ENCODE results near the gene EIF3K. TPM values are rescaled to one million over a fixed set of nuclear protein-coding genes. Genes with fewer than 3 reads are reported as not detected.

EIF3K gene
- total RNA-seq, 1 donor from 2014 or later: 274 TPM

GRCh38 chr19:38660724-38661123 lies 41.7 kb downstream of the EIF3K start:
- H3K27ac Mint-ChIP-seq: peak overlapping the region; percentile 100

GRCh38 chr19:38661136-38661535 lies 42.1 kb downstream of the EIF3K start:
- no peak for DNase-seq (ENCODE audit: extremely low spot score, unreplicated experiment)
- peak overlapping the region; percentile 100 for H3K27ac Mint-ChIP-seq
- TF ChIP-seq, protein P1, sequence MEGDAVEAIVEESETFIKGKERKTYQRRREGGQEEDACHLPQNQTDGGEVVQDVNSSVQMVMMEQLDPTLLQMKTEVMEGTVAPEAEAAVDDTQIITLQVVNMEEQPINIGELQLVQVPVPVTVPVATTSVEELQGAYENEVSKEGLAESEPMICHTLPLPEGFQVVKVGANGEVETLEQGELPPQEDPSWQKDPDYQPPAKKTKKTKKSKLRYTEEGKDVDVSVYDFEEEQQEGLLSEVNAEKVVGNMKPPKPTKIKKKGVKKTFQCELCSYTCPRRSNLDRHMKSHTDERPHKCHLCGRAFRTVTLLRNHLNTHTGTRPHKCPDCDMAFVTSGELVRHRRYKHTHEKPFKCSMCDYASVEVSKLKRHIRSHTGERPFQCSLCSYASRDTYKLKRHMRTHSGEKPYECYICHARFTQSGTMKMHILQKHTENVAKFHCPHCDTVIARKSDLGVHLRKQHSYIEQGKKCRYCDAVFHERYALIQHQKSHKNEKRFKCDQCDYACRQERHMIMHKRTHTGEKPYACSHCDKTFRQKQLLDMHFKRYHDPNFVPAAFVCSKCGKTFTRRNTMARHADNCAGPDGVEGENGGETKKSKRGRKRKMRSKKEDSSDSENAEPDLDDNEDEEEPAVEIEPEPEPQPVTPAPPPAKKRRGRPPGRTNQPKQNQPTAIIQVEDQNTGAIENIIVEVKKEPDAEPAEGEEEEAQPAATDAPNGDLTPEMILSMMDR (conservative IDR thresholded peaks at IDR 0.05): no peak
- no peaks in the 10 kb centered on the region for H3K9me3 Mint-ChIP-seq
- H3K4me1 Mint-ChIP-seq (ENCODE audit: unreplicated experiment): peaks cover 72% of the 10 kb centered on the region
- H3K36me3 Mint-ChIP-seq: peaks cover 29% of the 10 kb centered on the region
- H3K4me3 Mint-ChIP-seq: peak overlapping the region; percentile 64
- no peaks in the 10 kb centered on the region for H3K27me3 Mint-ChIP-seq

More at GRCh38 chr19:38660724-38661123, 41.7 kb downstream of the EIF3K start:
- TF ChIP-seq, protein P1 (conservative IDR thresholded peaks at IDR 0.05): no peak
- Mint-ChIP-seq H3K27me3 (no peaks in the 10 kb centered on the region), H3K4me3 (peak overlapping the region; percentile 64), H3K4me1 (ENCODE audit: unreplicated experiment) (peaks cover 72% of the 10 kb centered on the region), H3K36me3 (peaks cover 29% of the 10 kb centered on the region), H3K9me3 (no peaks in the 10 kb centered on the region)
- DNase-seq (ENCODE audit: extremely low spot score, unreplicated experiment): no peak

DNA sequence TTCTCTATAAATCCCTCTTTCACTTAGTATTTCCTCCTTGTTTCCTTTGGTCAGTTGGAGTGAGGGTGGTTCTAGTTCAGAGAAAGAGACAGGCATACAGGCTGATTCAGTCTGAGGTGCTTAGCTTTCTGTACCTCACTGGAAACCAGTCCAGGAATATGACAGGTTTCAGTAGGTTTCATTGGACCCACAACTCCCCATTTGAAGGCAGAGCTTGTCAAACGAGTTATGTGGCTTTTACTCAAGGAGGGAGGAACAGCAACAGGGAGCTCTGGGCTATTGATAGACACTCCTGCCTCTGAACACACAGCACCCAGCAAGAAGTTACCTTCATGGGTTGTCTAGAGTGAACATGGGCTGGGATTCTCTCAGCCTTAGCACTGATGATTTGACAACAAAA lies 43.0 kb downstream of the EIF3K start:
- H3K4me3 Mint-ChIP-seq: peak overlapping the region; percentile 83
- TF ChIP-seq, protein P1 (conservative IDR thresholded peaks at IDR 0.05): no peak
- no peaks in the 10 kb centered on the region for H3K9me3 Mint-ChIP-seq
- peak overlapping the region; percentile 96 for H3K27ac Mint-ChIP-seq
- H3K36me3 Mint-ChIP-seq: peaks cover 24% of the 10 kb centered on the region
- H3K4me1 Mint-ChIP-seq (ENCODE audit: unreplicated experiment): peaks cover 74% of the 10 kb centered on the region
- H3K27me3 Mint-ChIP-seq: no peaks in the 10 kb centered on the region
- no peak for DNase-seq (ENCODE audit: extremely low spot score, unreplicated experiment)

DNA sequence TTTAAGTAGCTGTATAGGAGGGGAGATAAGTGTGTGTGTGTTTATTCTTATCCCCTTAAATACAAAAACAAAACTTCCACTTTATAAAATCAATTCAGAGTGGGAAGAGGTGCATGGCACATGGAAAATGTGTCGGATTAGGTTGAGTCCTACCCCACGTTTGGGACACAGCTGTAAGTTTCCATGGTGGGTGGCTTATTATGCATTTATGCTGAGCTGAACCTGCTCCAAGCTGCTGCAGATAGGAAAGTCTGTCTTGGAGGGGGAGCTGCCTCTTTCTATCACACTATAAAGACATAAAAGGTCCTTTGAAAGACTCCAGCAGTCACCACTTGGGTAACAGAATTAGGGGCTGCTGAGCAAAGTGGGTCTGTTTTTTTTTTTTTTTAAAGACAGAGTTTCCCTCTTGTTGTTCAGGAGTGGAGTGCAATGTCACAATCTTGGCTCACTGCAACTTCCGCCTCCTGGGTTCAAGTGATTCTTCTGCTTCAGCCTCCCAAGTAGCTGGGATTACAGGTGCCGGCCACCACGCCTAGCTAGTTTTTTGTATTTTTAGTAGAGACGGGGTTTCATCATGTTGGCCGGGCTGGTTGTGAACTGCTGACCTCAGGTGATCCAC lies 43.7 kb downstream of the EIF3K start:
- Mint-ChIP-seq H3K4me1 (ENCODE audit: unreplicated experiment) (peaks cover 75% of the 10 kb centered on the region), H3K27ac (peak overlapping the region; percentile 96), H3K9me3 (no peaks in the 10 kb centered on the region), H3K4me3 (peak overlapping the region; percentile 83), H3K27me3 (no peaks in the 10 kb centered on the region), H3K36me3 (peaks cover 26% of the 10 kb centered on the region)
- TF ChIP-seq, protein P1 (conservative IDR thresholded peaks at IDR 0.05): no peak
- DNase-seq (ENCODE audit: extremely low spot score, unreplicated experiment): no peak

GRCh38 chr19:38663156-38663651 lies 44.2 kb downstream of the EIF3K start:
- Mint-ChIP-seq H3K27ac (peak overlapping the region; percentile 96), H3K27me3 (no peaks in the 10 kb centered on the region), H3K36me3 (peaks cover 28% of the 10 kb centered on the region), H3K4me3 (peak overlapping the region; percentile 82), H3K9me3 (no peaks in the 10 kb centered on the region), H3K4me1 (ENCODE audit: unreplicated experiment) (peaks cover 75% of the 10 kb centered on the region)
- no peak for DNase-seq (ENCODE audit: extremely low spot score, unreplicated experiment)
- TF ChIP-seq, protein P1 (conservative IDR thresholded peaks at IDR 0.05): no peak

All from type B pancreatic cell (in vitro differentiated cells).